Measurements from ENCODE around the gene BEND3.
"Not testable (repeated sequence)": the region's sequence is repeated elsewhere in the genome, so short reads cannot be mapped to it uniquely, and the experiment has no call there.

The BEND3 gene

DNA sequence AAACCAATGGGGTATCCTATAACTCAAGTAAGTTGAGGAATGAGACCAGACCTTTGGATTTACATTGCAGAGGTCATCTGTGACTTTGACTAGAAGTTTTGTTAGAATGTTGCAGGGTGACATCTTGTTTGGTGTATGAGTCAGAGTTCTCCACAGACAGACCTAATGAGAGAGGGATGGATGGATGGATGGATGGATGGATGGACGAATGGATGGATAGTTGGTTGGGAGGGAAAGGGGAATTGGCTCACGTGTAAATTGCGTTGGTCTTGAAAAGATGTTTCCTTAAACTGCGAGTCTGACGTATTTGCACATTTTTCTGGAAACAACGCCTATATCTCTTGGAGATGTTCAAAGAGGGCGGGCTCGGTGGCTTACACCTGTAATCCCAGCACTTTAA is 88.3 kb downstream of the BEND3 start:
- H3K9me2 ChIP-seq (replicated peaks; ENCODE audit: insufficient read depth, low read length) = no peaks in the 10 kb centered on the region
- no peaks in the 10 kb centered on the region for H4K20me1 ChIP-seq (ENCODE audit: insufficient read depth, low read length)
- no peak overlapping the region for H3K9ac ChIP-seq (ENCODE audit: low read length)
- no peak overlapping the region for H3K4me2 ChIP-seq (ENCODE audit: low read depth, low read length)
- peak overlapping the region; percentile 17; the same call in 1 of the 2 replicates for H2AFZ ChIP-seq (ENCODE audit: low read length)
- no peaks in the 10 kb centered on the region for H3K27me3 ChIP-seq (replicated peaks; ENCODE audit: insufficient read depth, low read length)
- H3K27ac ChIP-seq (ENCODE audit: low read length) = no peak overlapping the region
- TF ChIP-seq, protein P1, sequence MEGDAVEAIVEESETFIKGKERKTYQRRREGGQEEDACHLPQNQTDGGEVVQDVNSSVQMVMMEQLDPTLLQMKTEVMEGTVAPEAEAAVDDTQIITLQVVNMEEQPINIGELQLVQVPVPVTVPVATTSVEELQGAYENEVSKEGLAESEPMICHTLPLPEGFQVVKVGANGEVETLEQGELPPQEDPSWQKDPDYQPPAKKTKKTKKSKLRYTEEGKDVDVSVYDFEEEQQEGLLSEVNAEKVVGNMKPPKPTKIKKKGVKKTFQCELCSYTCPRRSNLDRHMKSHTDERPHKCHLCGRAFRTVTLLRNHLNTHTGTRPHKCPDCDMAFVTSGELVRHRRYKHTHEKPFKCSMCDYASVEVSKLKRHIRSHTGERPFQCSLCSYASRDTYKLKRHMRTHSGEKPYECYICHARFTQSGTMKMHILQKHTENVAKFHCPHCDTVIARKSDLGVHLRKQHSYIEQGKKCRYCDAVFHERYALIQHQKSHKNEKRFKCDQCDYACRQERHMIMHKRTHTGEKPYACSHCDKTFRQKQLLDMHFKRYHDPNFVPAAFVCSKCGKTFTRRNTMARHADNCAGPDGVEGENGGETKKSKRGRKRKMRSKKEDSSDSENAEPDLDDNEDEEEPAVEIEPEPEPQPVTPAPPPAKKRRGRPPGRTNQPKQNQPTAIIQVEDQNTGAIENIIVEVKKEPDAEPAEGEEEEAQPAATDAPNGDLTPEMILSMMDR (IDR thresholded peaks at IDR 0.05; ENCODE audit: low read length) = no peak
- no peak for TF ChIP-seq EZH2phosphoT487 (IDR thresholded peaks at IDR 0.05; ENCODE audit: low read length)
- TF ChIP-seq EZH2 (optimal IDR thresholded peaks at IDR 0.05; ENCODE audit: low read depth, low read length) = no peak
- H3K36me3 ChIP-seq (replicated peaks; ENCODE audit: insufficient read depth, low read length) = no peaks in the 10 kb centered on the region
- no peaks in the 10 kb centered on the region for H3K9me3 ChIP-seq (replicated peaks; ENCODE audit: insufficient read depth, low read length)
- peaks cover 5% of the 10 kb centered on the region; the same call in 1 of the 2 replicates for H3F3A ChIP-seq (ENCODE audit: insufficient read depth, low read length)
- DNase-seq = no peak
- peaks cover 3% of the 10 kb centered on the region for H3K4me1 ChIP-seq (ENCODE audit: low read length)
- peaks cover 18% of the 10 kb centered on the region for H3K79me2 ChIP-seq (ENCODE audit: low read length)
- no peak overlapping the region for H3K4me3 ChIP-seq (ENCODE audit: low read length)

DNA sequence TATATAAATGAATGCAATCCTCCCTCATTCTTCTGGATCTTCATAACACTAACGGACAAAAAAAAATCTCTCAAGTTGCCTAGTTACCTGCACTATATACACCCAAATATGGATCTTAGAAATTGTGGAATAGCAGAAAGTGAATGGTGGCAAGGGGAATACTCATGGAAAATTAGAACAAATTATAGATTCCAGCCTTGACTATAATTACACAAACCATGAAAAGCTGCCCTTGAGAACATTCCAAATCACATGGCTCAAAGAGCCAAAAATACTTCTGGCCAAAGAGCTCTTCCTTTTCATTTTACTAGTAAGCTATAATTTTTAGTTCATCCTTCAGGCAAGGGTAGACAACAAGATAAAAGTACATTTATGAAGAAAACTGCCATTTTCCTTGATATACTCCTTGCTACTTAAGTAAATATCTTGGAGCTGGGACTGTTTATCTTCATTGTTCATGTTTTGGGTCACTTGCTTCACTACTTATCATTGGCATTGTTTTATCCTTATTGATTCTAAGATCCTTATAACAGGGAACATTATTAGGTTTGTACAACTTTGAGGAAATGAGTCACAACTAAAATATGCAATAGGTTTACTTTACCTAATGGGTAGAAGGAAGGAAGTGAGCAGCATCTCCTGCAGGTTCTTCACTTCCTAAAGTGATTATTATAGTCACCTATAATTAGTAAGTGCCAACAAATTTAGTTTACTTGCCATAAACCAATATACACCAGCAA is 93.7 kb downstream of the BEND3 start:
- Histone ChIP-seq H2AFZ (ENCODE audit: low read length) (no peak overlapping the region), H4K20me1 (ENCODE audit: insufficient read depth, low read length) (no peaks in the 10 kb centered on the region), H3K4me3 (ENCODE audit: low read length) (no peak overlapping the region), H3K79me2 (ENCODE audit: low read length) (no peaks in the 10 kb centered on the region), H3K9me3 (replicated peaks; ENCODE audit: insufficient read depth, low read length) (no peaks in the 10 kb centered on the region), H3K27ac (ENCODE audit: low read length) (no peak overlapping the region), H3K4me1 (ENCODE audit: low read length) (peaks cover 10% of the 10 kb centered on the region), H3K9ac (ENCODE audit: low read length) (no peak overlapping the region), H3K4me2 (ENCODE audit: low read depth, low read length) (peak overlapping the region; percentile 6; the same call in 1 of the 2 replicates), H3F3A (ENCODE audit: insufficient read depth, low read length) (no peaks in the 10 kb centered on the region), H3K9me2 (replicated peaks; ENCODE audit: insufficient read depth, low read length) (no peaks in the 10 kb centered on the region), H3K27me3 (replicated peaks; ENCODE audit: insufficient read depth, low read length) (no peaks in the 10 kb centered on the region), H3K36me3 (replicated peaks; ENCODE audit: insufficient read depth, low read length) (no peaks in the 10 kb centered on the region)
- DNase-seq = no peak
- TF ChIP-seq EZH2 (optimal IDR thresholded peaks at IDR 0.05; ENCODE audit: low read depth, low read length) (no peak), EZH2phosphoT487 (IDR thresholded peaks at IDR 0.05; ENCODE audit: low read length) (no peak)
- TF ChIP-seq, protein P1 (IDR thresholded peaks at IDR 0.05; ENCODE audit: low read length) = no peak

DNA sequence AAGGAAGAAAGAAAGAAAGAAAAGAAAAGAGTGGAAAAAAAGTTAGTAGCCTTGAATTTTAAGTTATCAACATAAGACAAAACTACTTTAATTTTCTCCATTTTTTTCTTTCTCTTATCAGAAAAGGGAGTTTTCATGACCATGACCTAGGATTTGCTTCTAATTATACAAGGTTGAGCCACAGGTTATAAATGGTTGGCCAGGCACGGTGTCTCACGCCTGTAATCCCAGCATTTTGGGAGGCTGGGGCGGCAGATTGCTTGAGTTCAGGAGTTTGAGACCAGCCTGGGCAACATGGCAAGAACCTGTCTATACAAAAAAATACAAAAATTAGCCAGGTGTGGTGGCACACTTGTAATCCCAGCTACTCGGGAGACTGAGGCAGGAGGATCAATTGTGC is 95.1 kb downstream of the BEND3 start:
- Histone ChIP-seq H3K36me3 (replicated peaks; ENCODE audit: insufficient read depth, low read length) (no peaks in the 10 kb centered on the region), H3K9ac (ENCODE audit: low read length) (no peak overlapping the region), H4K20me1 (ENCODE audit: insufficient read depth, low read length) (no peaks in the 10 kb centered on the region), H3K27me3 (replicated peaks; ENCODE audit: insufficient read depth, low read length) (no peaks in the 10 kb centered on the region), H3K4me2 (ENCODE audit: low read depth, low read length) (no peak overlapping the region), H3K4me3 (ENCODE audit: low read length) (no peak overlapping the region), H3K9me3 (replicated peaks; ENCODE audit: insufficient read depth, low read length) (no peaks in the 10 kb centered on the region), H2AFZ (ENCODE audit: low read length) (no peak overlapping the region), H3K79me2 (ENCODE audit: low read length) (no peaks in the 10 kb centered on the region), H3F3A (ENCODE audit: insufficient read depth, low read length) (no peaks in the 10 kb centered on the region), H3K9me2 (replicated peaks; ENCODE audit: insufficient read depth, low read length) (no peaks in the 10 kb centered on the region), H3K4me1 (ENCODE audit: low read length) (peaks cover 10% of the 10 kb centered on the region), H3K27ac (ENCODE audit: low read length) (no peak overlapping the region)
- TF ChIP-seq, protein P1 (IDR thresholded peaks at IDR 0.05; ENCODE audit: low read length) = no peak
- TF ChIP-seq EZH2phosphoT487 (IDR thresholded peaks at IDR 0.05; ENCODE audit: low read length) (no peak), EZH2 (optimal IDR thresholded peaks at IDR 0.05; ENCODE audit: low read depth, low read length) (no peak)
- no peak for DNase-seq

DNA sequence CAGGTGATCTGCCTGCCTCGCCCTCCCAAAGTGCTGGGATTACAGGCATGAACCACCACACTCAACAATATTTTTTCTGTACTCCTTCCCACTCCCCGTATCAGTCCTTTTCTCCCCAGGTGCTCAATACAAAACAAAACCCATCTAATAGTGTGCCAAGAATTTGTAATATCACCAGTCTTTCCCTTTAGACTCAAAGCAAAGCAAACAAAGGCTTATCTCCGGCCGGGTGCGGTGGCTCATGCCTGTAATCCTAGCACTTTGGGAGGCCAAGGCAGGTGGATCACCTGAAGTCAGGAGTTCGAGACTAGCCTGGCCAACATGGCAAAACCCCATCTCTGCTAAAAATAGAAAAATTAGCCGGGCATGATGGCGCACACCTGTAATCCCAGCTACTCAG is 95.7 kb downstream of the BEND3 start:
- H3K9me3 ChIP-seq (replicated peaks; ENCODE audit: insufficient read depth, low read length); H3K9me2 ChIP-seq (replicated peaks; ENCODE audit: insufficient read depth, low read length); H3K9ac ChIP-seq (ENCODE audit: low read length); H3K4me3 ChIP-seq (ENCODE audit: low read length); H3F3A ChIP-seq (ENCODE audit: insufficient read depth, low read length); H4K20me1 ChIP-seq (ENCODE audit: insufficient read depth, low read length); DNase-seq; H3K36me3 ChIP-seq (replicated peaks; ENCODE audit: insufficient read depth, low read length); H3K79me2 ChIP-seq (ENCODE audit: low read length); H2AFZ ChIP-seq (ENCODE audit: low read length); H3K4me2 ChIP-seq (ENCODE audit: low read depth, low read length); H3K27me3 ChIP-seq (replicated peaks; ENCODE audit: insufficient read depth, low read length); H3K27ac ChIP-seq (ENCODE audit: low read length): not testable (repeated sequence)
- peaks cover 10% of the 10 kb centered on the region for H3K4me1 ChIP-seq (ENCODE audit: low read length)

Data from MM.1S (cell line).